A673 (cell line): Measurements from ENCODE around the gene RNF213.

Source experiments
- CTCF ChIP-seq: fragments of 300-800, 200-600 bp; sonication (generic); conservative IDR thresholded peaks from 2 replicates; pipeline ENCODE4 v1.5.1; 2017; ENCODE audit warnings: low read depth, mild to moderate bottlenecking, antibody characterized with exemption, low read length, moderate library complexity, mixed read lengths
- EZH2 ChIP-seq: fragments of 200-600 bp; sonication (generic); IDR thresholded peaks from 2 replicates; pipeline ENCODE4 v1.6.1; 2017; ENCODE audit warnings: borderline replicate concordance, low read depth, mild to moderate bottlenecking, mixed read lengths, antibody characterized with exemption, low read length; ENCODE audit not compliant: poor library complexity, severe bottlenecking

- no peak for TF ChIP-seq CTCF
- TF ChIP-seq EZH2, result no peak
These were observed 145.5 kb downstream of the RNF213 start for GRCh38 chr17:80406146-80406545.
